GM12875 (cell line): ENCODE measurements around the gene CCDC9B.

Experiments
- H3K4me3 ChIP-seq: one replicate; pipeline ENCODE4 v1.5.1; 2011; ENCODE audit warnings: low read depth, low read length, control low read depth
- CTCF ChIP-seq: IDR thresholded peaks from 2 replicates; pipeline ENCODE4 v1.5.1; 2011; ENCODE audit warnings: low read depth, mild to moderate bottlenecking, control low read depth, inconsistent platforms, low read length, moderate library complexity, borderline replicate concordance; ENCODE audit not compliant: insufficient read depth

The CCDC9B gene

DNA sequence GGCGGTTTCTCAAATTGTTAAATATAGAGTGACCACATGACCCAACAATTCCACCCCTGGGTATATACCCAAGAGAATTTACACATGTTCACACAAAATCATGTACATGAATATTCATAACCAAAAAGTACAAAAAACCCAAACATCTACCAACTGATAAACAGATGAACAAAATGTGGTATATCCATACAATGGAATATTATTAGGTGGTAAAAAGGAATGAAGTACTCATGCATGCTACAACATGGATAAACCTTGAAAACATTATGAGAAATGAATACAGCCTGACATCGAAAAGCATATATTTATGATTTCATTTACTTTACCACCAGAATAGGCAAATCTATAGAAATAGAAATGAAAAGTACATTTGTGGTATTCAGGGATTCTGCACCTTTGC is 40.4 kb downstream of the CCDC9B start:
- H3K4me3 ChIP-seq = no peak overlapping the region
- TF ChIP-seq CTCF = no peak

DNA sequence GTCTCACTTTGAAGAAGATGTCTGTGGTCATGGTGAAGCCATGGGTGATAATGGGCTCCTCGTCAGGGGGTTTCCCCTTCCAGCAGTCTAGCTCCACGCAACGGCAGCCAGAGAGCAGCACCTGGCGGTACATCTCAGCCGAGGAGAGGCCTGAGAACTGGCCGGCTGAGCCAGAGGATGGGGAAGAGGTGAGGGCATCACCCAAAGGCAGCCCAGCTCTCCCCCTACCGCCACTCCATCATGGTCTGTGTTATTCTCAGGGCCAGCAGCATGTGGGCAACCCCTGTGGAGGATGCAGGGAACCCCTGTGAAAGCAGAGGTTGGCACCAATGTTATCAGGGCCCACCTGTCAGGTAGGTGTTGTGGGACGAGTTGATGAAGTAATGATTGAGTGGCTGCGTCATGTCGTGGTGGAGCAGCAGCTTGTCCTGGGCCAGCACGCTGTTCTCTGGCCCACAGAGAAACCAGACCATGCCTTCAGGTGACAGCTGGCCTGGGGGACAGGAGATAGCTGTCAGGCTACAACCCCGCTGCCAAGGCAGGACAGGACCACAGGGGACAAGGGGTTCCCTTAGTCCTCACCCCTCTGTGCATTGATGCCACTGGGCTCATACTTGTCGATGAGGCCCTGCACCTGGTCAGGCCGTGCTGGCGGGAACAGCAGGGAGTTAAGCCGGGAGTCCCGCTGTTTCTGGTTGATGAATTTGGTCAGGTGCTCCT is 42.4 kb downstream of the CCDC9B start:
- no peak for TF ChIP-seq CTCF
- no peak overlapping the region for H3K4me3 ChIP-seq

DNA sequence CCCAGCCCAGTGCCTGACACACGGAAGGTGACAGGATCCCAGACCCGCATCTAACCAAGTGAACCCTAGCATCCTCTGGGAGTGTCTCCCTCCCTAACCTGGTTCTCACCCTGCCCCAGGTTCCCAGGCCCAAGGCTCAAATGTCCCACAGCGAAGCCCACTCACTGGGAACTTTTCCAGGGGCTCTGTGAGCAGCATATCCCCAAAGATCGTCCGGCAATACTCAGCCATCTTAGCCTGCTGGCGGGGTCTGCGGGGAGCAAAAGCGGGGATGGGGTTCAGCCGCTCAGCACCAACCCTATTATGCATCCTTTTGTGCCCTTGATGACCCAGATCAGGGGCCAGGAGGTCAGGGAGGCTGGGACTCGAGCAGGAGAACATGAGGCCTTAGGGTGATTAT is 43.4 kb downstream of the CCDC9B start:
- no peak for TF ChIP-seq CTCF
- no peak overlapping the region for H3K4me3 ChIP-seq

DNA sequence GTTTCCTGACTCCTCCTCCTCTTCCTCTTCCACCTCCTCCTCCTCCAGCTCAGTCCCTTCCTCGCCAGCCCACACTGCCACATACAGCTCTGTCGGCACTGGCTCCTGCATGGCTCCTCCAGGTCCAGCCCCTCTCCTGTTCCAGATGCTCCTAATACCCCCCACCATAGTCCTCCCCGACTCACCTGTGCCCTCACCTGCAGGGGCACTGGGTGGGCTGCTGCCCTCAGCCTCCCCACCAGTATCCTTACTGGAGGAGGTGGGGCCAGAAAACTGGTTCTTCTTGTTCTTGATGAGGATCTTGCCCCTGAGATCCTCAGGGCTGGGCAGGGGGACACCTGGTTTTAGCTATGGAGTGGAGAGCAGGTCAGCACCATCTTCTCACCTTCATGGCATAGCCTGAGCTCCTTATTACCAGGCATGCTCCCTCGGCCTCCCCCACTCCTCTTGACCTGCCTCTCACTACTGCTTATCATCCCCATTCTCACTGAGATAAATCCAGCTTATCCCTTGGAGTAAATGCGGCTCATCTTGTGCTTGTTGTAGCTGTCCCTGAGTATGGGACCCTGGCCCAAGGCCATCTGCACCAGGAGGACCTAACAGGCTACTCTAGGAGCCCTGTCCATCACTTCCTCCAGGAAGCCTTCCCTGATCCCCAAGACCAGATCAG is 44.0 kb downstream of the CCDC9B start:
- H3K4me3 ChIP-seq = no peak overlapping the region
- no peak for TF ChIP-seq CTCF

DNA sequence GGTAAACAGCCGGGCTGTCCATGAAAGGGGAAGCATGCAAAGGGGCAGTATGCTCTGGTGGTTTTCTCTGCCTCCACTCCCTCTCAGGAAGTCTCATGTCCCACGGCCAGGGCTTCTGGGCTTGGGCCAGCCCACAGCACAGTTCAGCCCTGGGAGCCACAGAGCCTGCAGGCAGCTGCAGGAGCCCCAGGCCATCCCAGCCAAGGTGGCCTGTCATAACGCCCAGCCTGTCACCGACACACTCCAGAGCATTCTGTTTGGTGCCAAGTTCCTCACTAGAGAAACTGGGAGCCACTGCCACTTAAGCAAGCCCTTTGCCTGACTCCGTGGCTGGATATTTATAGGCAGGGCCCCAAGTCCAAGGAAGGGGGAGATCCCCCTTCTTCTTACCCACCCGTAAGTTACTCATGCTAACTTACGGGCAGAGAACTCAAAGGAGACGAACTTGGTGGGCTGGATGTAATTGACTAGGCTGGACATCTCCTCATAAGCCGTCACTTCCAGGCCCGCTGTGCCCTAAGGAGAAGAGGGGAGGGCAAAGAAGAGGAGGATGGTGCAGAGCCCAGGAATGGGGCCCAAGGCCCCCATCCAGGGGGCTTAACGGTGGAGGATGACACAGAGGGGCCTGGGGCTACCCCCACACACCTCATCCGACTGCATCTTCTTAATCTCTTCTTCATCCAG is 44.7 kb downstream of the CCDC9B start:
- H3K4me3 ChIP-seq = no peak overlapping the region
- no peak for TF ChIP-seq CTCF

DNA sequence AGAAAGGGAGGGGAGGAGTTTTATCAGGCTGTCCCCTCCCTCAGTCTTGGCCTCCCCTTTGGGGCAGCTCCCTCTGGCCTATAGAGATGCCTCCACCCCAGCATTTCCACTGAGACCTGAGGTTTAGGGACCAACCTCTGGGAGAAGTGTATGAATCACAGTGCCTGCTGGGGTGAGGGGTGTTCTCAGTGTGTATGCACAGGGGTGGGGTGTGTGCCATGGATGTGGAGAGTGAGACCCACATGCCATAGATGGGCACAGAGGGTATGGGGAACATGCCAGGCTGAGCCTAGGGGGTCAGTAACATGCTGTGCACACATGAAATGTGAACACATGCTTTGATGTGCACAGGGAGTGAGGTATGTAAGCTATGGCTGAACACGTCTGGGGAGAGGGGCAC is 45.4 kb downstream of the CCDC9B start:
- TF ChIP-seq CTCF = no peak
- no peak overlapping the region for H3K4me3 ChIP-seq
